OCI-M2 (cell line): ENCODE data around the gene GNG7.
"Not testable (repeated sequence)": the region's sequence is repeated elsewhere in the genome, so short reads cannot be mapped to it uniquely, and the experiment has no call there.

Experiments used
- DNase-seq: peaks from one replicate; lab custom pipeline; 2025; ENCODE audit not compliant: unreplicated experiment; lab: John Stamatoyannopoulos, UW

Gene GNG7

GRCh38 chr19:2519482-2519881 lies 183.0 kb downstream of the GNG7 start:
- DNase-seq = no peak

- DNase-seq = not testable (repeated sequence)
These were observed 183.6 kb downstream of the GNG7 start for GRCh38 chr19:2518856-2519255.

GRCh38 chr19:2517881-2518601 lies 184.5 kb downstream of the GNG7 start:
- no peak for DNase-seq

- no peak for DNase-seq
These were observed 185.8 kb downstream of the GNG7 start for GRCh38 chr19:2516727-2517126.

GRCh38 chr19:2514981-2515518 lies 187.4 kb downstream of the GNG7 start:
- no peak for DNase-seq

- no peak for DNase-seq
These were observed 189.7 kb downstream of the GNG7 start for GRCh38 chr19:2512523-2513431.

GRCh38 chr19:2511991-2512390 lies 190.5 kb downstream of the GNG7 start:
- DNase-seq = no peak

- DNase-seq = no peak
These were observed 190.9 kb downstream of the GNG7 start for GRCh38 chr19:2511570-2511969.

GRCh38 chr19:2509096-2509495 lies 193.4 kb downstream of the GNG7 start:
- DNase-seq = no peak

GRCh38 chr19:2507109-2507508 lies 195.4 kb downstream of the GNG7 start:
- no peak for DNase-seq

- DNase-seq = not testable (repeated sequence)
These were observed 195.8 kb downstream of the GNG7 start for GRCh38 chr19:2506656-2507055.

- DNase-seq = no peak
These were observed 198.9 kb downstream of the GNG7 start for GRCh38 chr19:2503521-2504109.

GRCh38 chr19:2500841-2501261 lies 201.6 kb downstream of the GNG7 start:
- no peak for DNase-seq

GRCh38 chr19:2500156-2500555 lies 202.3 kb downstream of the GNG7 start:
- DNase-seq = no peak

- no peak for DNase-seq
These were observed 205.3 kb downstream of the GNG7 start for GRCh38 chr19:2497186-2497585.

GRCh38 chr19:2495651-2496316 lies 206.7 kb downstream of the GNG7 start:
- no peak for DNase-seq

GRCh38 chr19:2495130-2495641 lies 207.3 kb downstream of the GNG7 start:
- no peak for DNase-seq

- no peak for DNase-seq
These were observed 207.9 kb downstream of the GNG7 start for GRCh38 chr19:2494447-2495129.

GRCh38 chr19:2494084-2494446 lies 208.4 kb downstream of the GNG7 start:
- DNase-seq = no peak

GRCh38 chr19:2493448-2493847 lies 209.0 kb downstream of the GNG7 start:
- not testable (repeated sequence) for DNase-seq
